ENCODE measurements around the gene MAP1B.

GRCh38 chr5:72221099-72221498 is 113.8 kb downstream of the MAP1B start:
- TF ChIP-seq, protein P1, sequence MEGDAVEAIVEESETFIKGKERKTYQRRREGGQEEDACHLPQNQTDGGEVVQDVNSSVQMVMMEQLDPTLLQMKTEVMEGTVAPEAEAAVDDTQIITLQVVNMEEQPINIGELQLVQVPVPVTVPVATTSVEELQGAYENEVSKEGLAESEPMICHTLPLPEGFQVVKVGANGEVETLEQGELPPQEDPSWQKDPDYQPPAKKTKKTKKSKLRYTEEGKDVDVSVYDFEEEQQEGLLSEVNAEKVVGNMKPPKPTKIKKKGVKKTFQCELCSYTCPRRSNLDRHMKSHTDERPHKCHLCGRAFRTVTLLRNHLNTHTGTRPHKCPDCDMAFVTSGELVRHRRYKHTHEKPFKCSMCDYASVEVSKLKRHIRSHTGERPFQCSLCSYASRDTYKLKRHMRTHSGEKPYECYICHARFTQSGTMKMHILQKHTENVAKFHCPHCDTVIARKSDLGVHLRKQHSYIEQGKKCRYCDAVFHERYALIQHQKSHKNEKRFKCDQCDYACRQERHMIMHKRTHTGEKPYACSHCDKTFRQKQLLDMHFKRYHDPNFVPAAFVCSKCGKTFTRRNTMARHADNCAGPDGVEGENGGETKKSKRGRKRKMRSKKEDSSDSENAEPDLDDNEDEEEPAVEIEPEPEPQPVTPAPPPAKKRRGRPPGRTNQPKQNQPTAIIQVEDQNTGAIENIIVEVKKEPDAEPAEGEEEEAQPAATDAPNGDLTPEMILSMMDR (IDR thresholded peaks at IDR 0.05; ENCODE audit: low read depth, low read length, missing input control): no peak
- TF ChIP-seq GABPA (IDR thresholded peaks at IDR 0.05 in 1 of 2, conservative IDR thresholded peaks at IDR 0.05 in 1 of 2) (no peak), YY1 (IDR thresholded peaks at IDR 0.05) (no peak), RAD21 (IDR thresholded peaks at IDR 0.05) (no peak), EGR1 (IDR thresholded peaks at IDR 0.05; ENCODE audit: low read depth in 2 of 2) (no peak), MAX (IDR thresholded peaks at IDR 0.05) (no peak), ATF3 (IDR thresholded peaks at IDR 0.05) (no peak), TAF1 (conservative IDR thresholded peaks at IDR 0.05) (no peak), SP1 (IDR thresholded peaks at IDR 0.05) (no peak), JUND (IDR thresholded peaks at IDR 0.05) (no peak), FOXA1 (IDR thresholded peaks at IDR 0.05) (no peak), ZBTB33 (IDR thresholded peaks at IDR 0.05) (no peak)
- TF ChIP-seq, protein P2, sequence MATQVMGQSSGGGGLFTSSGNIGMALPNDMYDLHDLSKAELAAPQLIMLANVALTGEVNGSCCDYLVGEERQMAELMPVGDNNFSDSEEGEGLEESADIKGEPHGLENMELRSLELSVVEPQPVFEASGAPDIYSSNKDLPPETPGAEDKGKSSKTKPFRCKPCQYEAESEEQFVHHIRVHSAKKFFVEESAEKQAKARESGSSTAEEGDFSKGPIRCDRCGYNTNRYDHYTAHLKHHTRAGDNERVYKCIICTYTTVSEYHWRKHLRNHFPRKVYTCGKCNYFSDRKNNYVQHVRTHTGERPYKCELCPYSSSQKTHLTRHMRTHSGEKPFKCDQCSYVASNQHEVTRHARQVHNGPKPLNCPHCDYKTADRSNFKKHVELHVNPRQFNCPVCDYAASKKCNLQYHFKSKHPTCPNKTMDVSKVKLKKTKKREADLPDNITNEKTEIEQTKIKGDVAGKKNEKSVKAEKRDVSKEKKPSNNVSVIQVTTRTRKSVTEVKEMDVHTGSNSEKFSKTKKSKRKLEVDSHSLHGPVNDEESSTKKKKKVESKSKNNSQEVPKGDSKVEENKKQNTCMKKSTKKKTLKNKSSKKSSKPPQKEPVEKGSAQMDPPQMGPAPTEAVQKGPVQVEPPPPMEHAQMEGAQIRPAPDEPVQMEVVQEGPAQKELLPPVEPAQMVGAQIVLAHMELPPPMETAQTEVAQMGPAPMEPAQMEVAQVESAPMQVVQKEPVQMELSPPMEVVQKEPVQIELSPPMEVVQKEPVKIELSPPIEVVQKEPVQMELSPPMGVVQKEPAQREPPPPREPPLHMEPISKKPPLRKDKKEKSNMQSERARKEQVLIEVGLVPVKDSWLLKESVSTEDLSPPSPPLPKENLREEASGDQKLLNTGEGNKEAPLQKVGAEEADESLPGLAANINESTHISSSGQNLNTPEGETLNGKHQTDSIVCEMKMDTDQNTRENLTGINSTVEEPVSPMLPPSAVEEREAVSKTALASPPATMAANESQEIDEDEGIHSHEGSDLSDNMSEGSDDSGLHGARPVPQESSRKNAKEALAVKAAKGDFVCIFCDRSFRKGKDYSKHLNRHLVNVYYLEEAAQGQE (IDR thresholded peaks at IDR 0.05): no peak
